HEK293T (cell line): ENCODE measurements around the gene CYP4F12.

Source experiments
- CTCF ChIA-PET: fragments of 350-600 bp; formaldehyde crosslinking; extraction: SDS; loops from one replicate; lab custom pipeline; 2021; ENCODE audit warnings: antibody characterized with exemption, inconsistent platforms; lab: Yijun Ruan, JAX
- POLR2A ChIA-PET: fragments of 350-600 bp; formaldehyde crosslinking; extraction: SDS; loops from one replicate; lab custom pipeline; 2020; ENCODE audit warnings: antibody characterized with exemption, inconsistent platforms; lab: Yijun Ruan, JAX
- DNase-seq: peaks from one replicate; pipeline ENCODE4 v3.0.0; 2012; ENCODE audit warnings: mixed read lengths; ENCODE audit errors: extremely low spot score
- ARNT ChIP-seq: fragments of 450-650 bp; IDR thresholded peaks from 2 replicates; pipeline ENCODE4 v1.6.1; 2017; ENCODE audit warnings: mild to moderate bottlenecking
- BHLHE40 ChIP-seq: fragments of 450-650 bp; IDR thresholded peaks from 2 replicates; pipeline ENCODE4 v1.6.1; 2016; ENCODE audit warnings: mild to moderate bottlenecking, moderate library complexity, borderline replicate concordance
- CTBP1 ChIP-seq: fragments of 450-650 bp; IDR thresholded peaks from 2 replicates; pipeline ENCODE4 v1.6.1; 2016; ENCODE audit warnings: borderline replicate concordance
- ELF4 ChIP-seq: fragments of 450-650 bp; IDR thresholded peaks from 2 replicates; pipeline ENCODE4 v1.6.1; 2017; ENCODE audit warnings: antibody characterized with exemption
- FOXA1 ChIP-seq: fragments of 450-650 bp; IDR thresholded peaks from 2 replicates; pipeline ENCODE4 v1.6.1; 2016; ENCODE audit warnings: mild to moderate bottlenecking
- FOXK2 ChIP-seq: fragments of 450-650 bp; IDR thresholded peaks from 2 replicates; pipeline ENCODE4 v1.6.1; 2016; ENCODE audit warnings: mild to moderate bottlenecking
- FOXM1 ChIP-seq: fragments of 450-650 bp; IDR thresholded peaks from 2 replicates; pipeline ENCODE4 v1.6.1; 2017; ENCODE audit warnings: mild to moderate bottlenecking, borderline replicate concordance
- HDGF ChIP-seq: fragments of 450-650 bp; IDR thresholded peaks from 2 replicates; pipeline ENCODE4 v1.6.1; 2017; ENCODE audit warnings: antibody characterized with exemption, borderline replicate concordance
- L3MBTL2 ChIP-seq: fragments of 450-650 bp; conservative IDR thresholded peaks from 2 replicates; pipeline ENCODE4 v1.6.1; 2016; ENCODE audit warnings: mild to moderate bottlenecking
- LEF1 ChIP-seq: fragments of 450-650 bp; IDR thresholded peaks from 2 replicates; pipeline ENCODE4 v1.6.1; 2017; ENCODE audit warnings: mild to moderate bottlenecking, borderline replicate concordance
- SP1 ChIP-seq: fragments of 450-650 bp; IDR thresholded peaks from 2 replicates; pipeline ENCODE4 v1.6.1; 2017
- SUZ12 ChIP-seq: fragments of 450-650 bp; IDR thresholded peaks from 2 replicates; pipeline ENCODE4 v1.6.1; 2016; ENCODE audit warnings: mild to moderate bottlenecking
- TARDBP ChIP-seq: fragments of 450-650 bp; IDR thresholded peaks from 2 replicates; pipeline ENCODE4 v1.6.1; 2016
- ZNF384 ChIP-seq: fragments of 450-650 bp; IDR thresholded peaks from 2 replicates; pipeline ENCODE4 v1.6.1; 2016
- TF ChIP-seq, protein P1 (sequence below): fragments of 450-650 bp; IDR thresholded peaks from 2 replicates; pipeline ENCODE4 v1.6.1; 2016

Gene CYP4F12, protein sequence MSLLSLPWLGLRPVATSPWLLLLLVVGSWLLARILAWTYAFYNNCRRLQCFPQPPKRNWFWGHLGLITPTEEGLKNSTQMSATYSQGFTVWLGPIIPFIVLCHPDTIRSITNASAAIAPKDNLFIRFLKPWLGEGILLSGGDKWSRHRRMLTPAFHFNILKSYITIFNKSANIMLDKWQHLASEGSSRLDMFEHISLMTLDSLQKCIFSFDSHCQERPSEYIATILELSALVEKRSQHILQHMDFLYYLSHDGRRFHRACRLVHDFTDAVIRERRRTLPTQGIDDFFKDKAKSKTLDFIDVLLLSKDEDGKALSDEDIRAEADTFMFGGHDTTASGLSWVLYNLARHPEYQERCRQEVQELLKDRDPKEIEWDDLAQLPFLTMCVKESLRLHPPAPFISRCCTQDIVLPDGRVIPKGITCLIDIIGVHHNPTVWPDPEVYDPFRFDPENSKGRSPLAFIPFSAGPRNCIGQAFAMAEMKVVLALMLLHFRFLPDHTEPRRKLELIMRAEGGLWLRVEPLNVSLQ

DNA sequence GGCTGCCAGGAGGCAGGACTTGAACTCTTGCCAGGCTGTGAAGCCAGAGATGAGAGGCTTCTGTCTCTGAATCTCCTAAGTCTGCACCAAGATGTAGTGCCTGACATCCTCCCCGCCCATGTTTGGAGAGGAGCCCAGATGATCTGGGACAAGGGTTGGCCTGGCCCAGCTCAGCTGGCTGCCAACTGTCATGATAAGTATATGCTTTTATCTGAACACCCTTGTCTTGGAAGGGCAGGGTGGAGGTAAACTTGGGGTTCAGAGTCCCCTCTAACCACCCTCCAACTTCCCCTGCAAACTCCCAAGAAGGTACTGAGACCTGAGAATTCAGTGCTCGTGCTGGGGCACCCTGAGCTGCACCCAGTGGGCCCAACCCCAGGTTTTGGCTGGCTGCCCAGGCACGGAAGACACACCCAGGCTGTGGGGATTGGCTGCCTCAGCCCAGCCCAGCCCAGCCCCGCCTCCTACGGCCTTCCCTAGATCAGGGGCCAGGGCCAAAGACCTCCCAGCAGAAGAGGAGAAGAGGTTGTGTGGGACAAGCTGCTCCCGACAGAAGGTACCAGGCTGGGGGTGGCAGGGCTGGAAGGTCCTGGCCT, at the start of gene CYP4F12:
CYP4F12 (plus strand) TSS at position 508 of the 596 bp plus-strand sequence. CDS start 443 bp downstream, outside the sequence.
- TF ChIP-seq SP1: no peak
- TF ChIP-seq FOXM1: no peak
- TF ChIP-seq ARNT: no peak
- no peak for TF ChIP-seq CTBP1
- TF ChIP-seq TARDBP: no peak
- TF ChIP-seq L3MBTL2: no peak
- TF ChIP-seq HDGF: no peak
- DNase-seq: peak; percentile 15
- CTCF ChIA-PET: no interaction called here
- POLR2A ChIA-PET: no interaction called here

DNA sequence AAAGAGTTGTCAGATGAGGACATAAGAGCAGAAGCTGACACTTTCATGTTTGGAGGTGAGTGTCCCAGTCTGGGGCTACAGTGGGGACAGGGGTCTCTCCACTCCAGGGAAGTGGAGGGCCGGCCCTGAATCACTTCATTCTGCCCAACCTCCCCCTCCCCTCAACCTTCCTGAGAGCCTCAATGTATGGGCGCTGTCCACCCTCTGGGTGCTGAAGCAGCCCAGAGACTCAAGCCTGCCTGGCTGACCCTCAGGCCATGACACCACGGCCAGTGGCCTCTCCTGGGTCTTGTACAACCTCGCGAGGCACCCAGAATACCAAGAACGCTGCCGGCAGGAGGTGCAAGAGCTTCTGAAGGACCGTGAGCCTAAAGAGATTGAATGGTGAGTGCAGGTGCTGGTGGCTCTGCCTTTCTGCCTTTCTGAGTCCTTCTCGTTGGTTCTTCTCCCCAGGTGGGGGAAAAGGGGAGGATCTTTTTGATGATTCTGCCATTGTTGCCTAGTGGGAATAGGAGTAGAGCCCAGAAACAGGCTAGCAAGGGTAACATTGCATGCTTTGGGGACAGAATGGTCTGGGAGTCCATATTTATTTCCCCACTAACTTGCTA, 49.1 kb upstream of the CYP4F12 start:
- TF ChIP-seq LEF1: no peak
- no peak for TF ChIP-seq FOXA1
- no peak for TF ChIP-seq CTBP1
- TF ChIP-seq, protein P1, sequence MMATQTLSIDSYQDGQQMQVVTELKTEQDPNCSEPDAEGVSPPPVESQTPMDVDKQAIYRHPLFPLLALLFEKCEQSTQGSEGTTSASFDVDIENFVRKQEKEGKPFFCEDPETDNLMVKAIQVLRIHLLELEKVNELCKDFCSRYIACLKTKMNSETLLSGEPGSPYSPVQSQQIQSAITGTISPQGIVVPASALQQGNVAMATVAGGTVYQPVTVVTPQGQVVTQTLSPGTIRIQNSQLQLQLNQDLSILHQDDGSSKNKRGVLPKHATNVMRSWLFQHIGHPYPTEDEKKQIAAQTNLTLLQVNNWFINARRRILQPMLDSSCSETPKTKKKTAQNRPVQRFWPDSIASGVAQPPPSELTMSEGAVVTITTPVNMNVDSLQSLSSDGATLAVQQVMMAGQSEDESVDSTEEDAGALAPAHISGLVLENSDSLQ: no peak
- TF ChIP-seq ZNF384: no peak
- no peak for TF ChIP-seq L3MBTL2
- no peak for TF ChIP-seq ELF4
- TF ChIP-seq ARNT: no peak
- no peak for TF ChIP-seq FOXK2
- TF ChIP-seq FOXM1: no peak
- CTCF ChIA-PET: no interaction called here
- POLR2A ChIA-PET: no interaction called here
- DNase-seq: no peak

DNA sequence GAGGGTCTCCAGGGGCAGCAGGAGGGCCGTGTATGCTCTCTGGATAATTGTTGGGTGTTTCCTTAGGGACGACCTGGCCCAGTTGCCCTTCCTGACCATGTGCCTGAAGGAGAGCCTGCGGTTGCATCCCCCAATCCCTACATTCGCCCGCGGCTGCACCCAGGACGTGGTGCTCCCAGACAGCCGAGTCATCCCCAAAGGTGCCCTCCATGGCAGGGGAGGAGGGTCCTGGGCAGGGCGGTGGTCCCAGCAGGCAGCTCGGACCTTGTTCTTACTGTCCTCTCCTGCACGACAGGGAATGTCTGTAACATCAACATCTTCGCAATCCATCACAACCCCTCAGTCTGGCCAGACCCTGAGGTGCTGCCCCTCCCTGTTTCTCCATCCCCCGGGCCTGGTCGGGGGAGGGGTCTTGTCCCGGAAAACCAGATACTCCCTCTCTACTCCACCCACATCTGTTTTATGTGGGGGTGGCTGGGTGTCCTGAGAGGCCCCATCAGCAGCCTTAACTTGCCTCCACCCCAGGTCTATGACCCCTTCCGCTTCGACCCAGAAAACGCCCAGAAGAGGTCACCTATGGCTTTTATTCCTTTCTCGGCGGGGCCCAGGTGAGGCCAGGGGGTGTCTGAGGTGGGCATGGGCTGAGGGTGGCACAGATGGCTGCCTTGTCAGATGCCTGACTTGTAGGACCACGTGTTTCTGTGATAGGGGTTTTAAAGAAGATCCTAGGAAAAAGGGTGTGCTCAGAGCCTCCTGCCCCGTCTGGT, 44.5 kb upstream of the CYP4F12 start:
- ChIA-PET POLR2A (no interaction called here), CTCF (no interaction called here)
- no peak for DNase-seq
- TF ChIP-seq SUZ12 (no peak), HDGF (no peak), SP1 (no peak)

DNA sequence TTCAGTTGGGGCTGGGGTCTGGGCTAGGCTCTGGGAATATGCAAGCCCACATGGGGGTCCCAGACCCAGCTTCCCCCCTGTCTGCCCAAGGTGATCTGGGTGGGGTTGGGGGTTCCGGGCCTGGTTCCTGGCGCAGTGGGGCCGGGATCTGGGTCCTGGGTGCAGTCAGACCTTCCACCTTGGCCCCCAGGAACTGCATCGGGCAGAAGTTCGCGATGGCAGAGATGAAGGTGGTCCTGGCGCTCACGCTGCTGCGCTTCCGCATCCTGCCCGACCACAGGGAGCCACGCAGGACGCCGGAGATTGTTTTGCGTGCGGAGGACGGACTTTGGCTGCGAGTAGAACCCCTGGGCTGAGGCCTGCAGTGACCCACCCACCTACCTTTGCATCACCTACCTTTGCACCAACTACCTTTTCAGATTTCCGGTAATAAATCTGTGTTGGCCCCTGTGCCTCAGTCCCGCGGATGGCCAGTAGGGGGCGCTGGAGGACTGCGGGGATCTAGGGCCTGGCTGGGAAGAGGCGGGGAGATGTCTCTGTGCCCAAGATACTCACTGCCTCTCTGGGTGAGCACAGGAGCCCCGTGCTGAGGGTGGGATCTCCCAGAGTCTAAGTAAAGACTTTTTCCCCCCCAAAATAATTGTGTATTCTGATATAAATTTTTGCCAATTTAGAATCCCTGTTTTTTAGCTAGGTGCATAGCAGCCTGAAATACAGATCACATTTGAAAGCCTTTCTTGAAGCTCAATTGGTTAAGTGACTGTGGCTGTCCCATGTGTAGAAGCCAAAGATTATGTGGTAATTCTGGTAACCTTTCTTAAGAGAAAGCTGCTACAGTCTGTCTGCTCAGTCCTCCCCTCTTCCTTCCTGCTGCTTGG, 43.6 kb upstream of the CYP4F12 start:
- POLR2A ChIA-PET: no interaction called here
- DNase-seq: peak; percentile 78
- TF ChIP-seq SP1 (no peak), ZNF384 (no peak), L3MBTL2 (no peak)
- TF ChIP-seq, protein P1: peak; percentile 77
- CTCF ChIA-PET: interaction anchor here (0.6 kb wide), 2 partner anchors 235 to 708 kb away, joined by 3 to 4 read pairs; no protein-coding TSS in a partner anchor

DNA sequence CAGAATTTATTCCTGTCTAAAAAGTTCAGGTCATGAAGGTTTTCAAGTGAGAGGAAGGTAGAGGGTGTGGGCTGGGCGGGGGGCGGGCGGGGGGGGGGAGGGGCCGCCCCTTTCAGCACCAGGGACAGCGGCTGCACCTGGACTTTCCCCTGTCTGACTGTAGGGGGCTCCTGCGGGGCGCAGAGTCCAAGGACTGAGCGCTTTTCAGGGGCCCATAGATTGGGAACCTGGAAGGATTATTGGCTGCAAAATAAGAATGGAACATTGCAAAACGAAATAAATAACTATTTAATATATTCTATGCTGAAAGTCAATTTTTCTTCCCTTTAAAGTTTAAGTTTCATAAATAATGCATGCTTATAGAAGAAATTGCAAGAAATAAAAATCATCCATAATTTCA, 41.1 kb upstream of the CYP4F12 start:
- peak; percentile 62 for DNase-seq
- TF ChIP-seq SUZ12 (no peak), ZNF384 (no peak), BHLHE40 (no peak), FOXK2 (no peak), SP1 (no peak)
- TF ChIP-seq, protein P1: no peak
- CTCF ChIA-PET: no interaction called here
- POLR2A ChIA-PET: no interaction called here
